Gastroesophageal sphincter (tissue), 3 donors: ENCODE data around the gene EIF1.

Experiments used
- CTCF ChIP-seq, 4 experiments: fragments of 200-600 bp in 2 of 4; fragments of 450-650 bp in 2 of 4; sonication (generic) in 1 of 4; IDR thresholded peaks; one replicate each; pipeline ENCODE4 v1.5.1; 2017 to 2019; ENCODE audit warnings: antibody characterized with exemption in 4 of 4, mild to moderate bottlenecking in 2 of 4, moderate library complexity in 2 of 4
- EP300 ChIP-seq: sonication (generic); formaldehyde crosslinking; IDR thresholded peaks from one replicate; pipeline ENCODE4 v1.6.1; 2017; ENCODE audit warnings: antibody characterized with exemption, mild to moderate bottlenecking
- POLR2A ChIP-seq, 2 donors: fragments of 450-650 bp; IDR thresholded peaks; one replicate each; pipeline ENCODE4 v1.6.1; 2017; ENCODE audit warnings: antibody characterized with exemption in 2 of 2, mild to moderate bottlenecking in 2 of 2, moderate library complexity in 1 of 2

GRCh38 chr17:41678907-41679739 lies 9.6 kb upstream of the EIF1 start:
- no peak for TF ChIP-seq CTCF (IDR thresholded peaks at IDR 0.05)
- no peak for TF ChIP-seq POLR2A (IDR thresholded peaks at IDR 0.05)
- no peak for TF ChIP-seq EP300
